ENCODE data around the gene PCDHGB6. TPM values are rescaled to one million over a fixed set of nuclear protein-coding genes. Genes with fewer than 3 reads are reported as not detected.
A peak's percentile ranks its signal among the peaks of the same experiment; 100 is the strongest.
"Not testable (repeated sequence)": the region's sequence is repeated elsewhere in the genome, so short reads cannot be mapped to it uniquely, and the experiment has no call there.

PCDHGB6 gene
- total RNA-seq, 1 donor from 2014 or later, result 60.0 TPM

DNA sequence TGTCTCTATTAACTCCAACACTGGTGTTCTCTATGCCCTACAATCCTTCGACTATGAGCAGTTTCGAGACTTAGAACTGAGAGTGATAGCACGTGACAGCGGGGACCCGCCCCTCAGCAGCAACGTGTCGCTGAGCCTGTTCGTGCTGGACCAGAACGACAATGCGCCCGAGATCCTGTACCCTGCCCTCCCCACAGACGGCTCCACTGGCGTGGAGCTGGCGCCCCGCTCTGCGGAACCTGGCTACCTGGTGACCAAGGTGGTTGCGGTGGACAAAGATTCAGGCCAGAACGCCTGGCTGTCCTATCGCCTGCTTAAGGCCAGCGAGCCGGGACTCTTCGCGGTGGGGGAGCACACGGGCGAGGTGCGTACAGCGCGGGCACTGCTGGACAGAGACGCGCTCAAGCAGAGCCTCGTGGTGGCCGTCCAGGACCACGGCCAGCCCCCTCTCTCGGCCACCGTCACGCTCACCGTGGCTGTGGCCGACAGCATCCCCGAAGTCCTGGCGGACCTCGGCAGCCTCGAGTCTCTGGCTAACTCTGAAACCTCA is 15.0 kb downstream of the PCDHGB6 start:
- H3K27ac Mint-ChIP-seq (ENCODE audit: unreplicated experiment), result no peak overlapping the region
- peaks cover 17% of the 10 kb centered on the region for H3K4me1 Mint-ChIP-seq (ENCODE audit: unreplicated experiment)

GRCh38 chr5:141427783-141428426 is 20.1 kb downstream of the PCDHGB6 start:
- peak overlapping the region; percentile 82 for H3K27ac Mint-ChIP-seq (ENCODE audit: unreplicated experiment)
- H3K27me3 Mint-ChIP-seq (ENCODE audit: unreplicated experiment), result peaks cover 13% of the 10 kb centered on the region
- no peak for DNase-seq (ENCODE audit: low spot score)
- TF ChIP-seq, protein P1, sequence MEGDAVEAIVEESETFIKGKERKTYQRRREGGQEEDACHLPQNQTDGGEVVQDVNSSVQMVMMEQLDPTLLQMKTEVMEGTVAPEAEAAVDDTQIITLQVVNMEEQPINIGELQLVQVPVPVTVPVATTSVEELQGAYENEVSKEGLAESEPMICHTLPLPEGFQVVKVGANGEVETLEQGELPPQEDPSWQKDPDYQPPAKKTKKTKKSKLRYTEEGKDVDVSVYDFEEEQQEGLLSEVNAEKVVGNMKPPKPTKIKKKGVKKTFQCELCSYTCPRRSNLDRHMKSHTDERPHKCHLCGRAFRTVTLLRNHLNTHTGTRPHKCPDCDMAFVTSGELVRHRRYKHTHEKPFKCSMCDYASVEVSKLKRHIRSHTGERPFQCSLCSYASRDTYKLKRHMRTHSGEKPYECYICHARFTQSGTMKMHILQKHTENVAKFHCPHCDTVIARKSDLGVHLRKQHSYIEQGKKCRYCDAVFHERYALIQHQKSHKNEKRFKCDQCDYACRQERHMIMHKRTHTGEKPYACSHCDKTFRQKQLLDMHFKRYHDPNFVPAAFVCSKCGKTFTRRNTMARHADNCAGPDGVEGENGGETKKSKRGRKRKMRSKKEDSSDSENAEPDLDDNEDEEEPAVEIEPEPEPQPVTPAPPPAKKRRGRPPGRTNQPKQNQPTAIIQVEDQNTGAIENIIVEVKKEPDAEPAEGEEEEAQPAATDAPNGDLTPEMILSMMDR (IDR thresholded peaks at IDR 0.05; ENCODE audit: unreplicated experiment), result no peak
- peaks cover 2% of the 10 kb centered on the region for H3K4me1 Mint-ChIP-seq (ENCODE audit: unreplicated experiment)
- H3K4me3 Mint-ChIP-seq (ENCODE audit: unreplicated experiment), result peak overlapping the region; percentile 88
- peaks cover 72% of the 10 kb centered on the region for H3K36me3 Mint-ChIP-seq (ENCODE audit: low read depth, unreplicated experiment)
- peaks cover 41% of the 10 kb centered on the region for H3K9me3 Mint-ChIP-seq (ENCODE audit: unreplicated experiment)

More for the DNA sequence above, 15.0 kb downstream of the PCDHGB6 start:
- TF ChIP-seq, protein P1 (IDR thresholded peaks at IDR 0.05; ENCODE audit: unreplicated experiment), result no peak
- H3K36me3 Mint-ChIP-seq (ENCODE audit: low read depth, unreplicated experiment), result peaks cover 83% of the 10 kb centered on the region
- H3K4me3 Mint-ChIP-seq (ENCODE audit: unreplicated experiment), result peak overlapping the region; percentile 42
- no peak for DNase-seq (ENCODE audit: low spot score)
- peaks cover 45% of the 10 kb centered on the region for H3K9me3 Mint-ChIP-seq (ENCODE audit: unreplicated experiment)
- peaks cover 24% of the 10 kb centered on the region for H3K27me3 Mint-ChIP-seq (ENCODE audit: unreplicated experiment)

DNA sequence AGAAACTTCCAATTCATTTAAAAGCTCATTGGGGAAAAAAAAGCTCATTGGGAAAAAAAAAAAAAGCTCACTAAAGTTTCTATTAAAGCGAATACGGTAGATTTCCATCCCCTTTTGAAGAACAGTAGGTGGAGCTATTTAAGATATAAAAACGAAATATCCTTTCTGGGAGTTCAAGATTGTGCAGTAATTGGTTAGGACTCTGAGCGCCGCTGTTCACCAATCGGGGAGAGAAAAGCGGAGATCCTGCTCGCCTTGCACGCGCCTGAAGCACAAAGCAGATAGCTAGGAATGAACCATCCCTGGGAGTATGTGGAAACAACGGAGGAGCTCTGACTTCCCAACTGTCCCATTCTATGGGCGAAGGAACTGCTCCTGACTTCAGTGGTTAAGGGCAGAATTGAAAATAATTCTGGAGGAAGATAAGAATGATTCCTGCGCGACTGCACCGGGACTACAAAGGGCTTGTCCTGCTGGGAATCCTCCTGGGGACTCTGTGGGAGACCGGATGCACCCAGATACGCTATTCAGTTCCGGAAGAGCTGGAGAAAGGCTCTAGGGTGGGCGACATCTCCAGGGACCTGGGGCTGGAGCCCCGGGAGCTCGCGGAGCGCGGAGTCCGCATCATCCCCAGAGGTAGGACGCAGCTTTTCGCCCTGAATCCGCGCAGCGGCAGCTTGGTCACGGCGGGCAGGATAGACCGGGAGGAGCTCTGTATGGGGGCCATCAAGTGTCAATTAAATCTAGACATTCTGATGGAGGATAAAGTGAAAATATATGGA is 22.7 kb downstream of the PCDHGB6 start, which contains the start of gene PCDHGA12:
Gene PCDHGA12, plus strand, starts transcription at position 176 of the 782 bp plus-strand sequence. Its CDS starts 253 bp downstream, at position 429.
- H3K27ac Mint-ChIP-seq (ENCODE audit: unreplicated experiment), result peak within 1 kb of the TSS; percentile 27
- no peak for DNase-seq (ENCODE audit: low spot score)
- H3K4me1 Mint-ChIP-seq (ENCODE audit: unreplicated experiment), result no peaks in the 10 kb centered on the region
- peaks cover 74% of the 10 kb centered on the region for H3K36me3 Mint-ChIP-seq (ENCODE audit: low read depth, unreplicated experiment)
- TF ChIP-seq, protein P1 (IDR thresholded peaks at IDR 0.05; ENCODE audit: unreplicated experiment), result no peak
- peaks cover 10% of the 10 kb centered on the region for H3K27me3 Mint-ChIP-seq (ENCODE audit: unreplicated experiment)
- peak within 1 kb of the TSS; percentile 85 for H3K4me3 Mint-ChIP-seq (ENCODE audit: unreplicated experiment)
- H3K9me3 Mint-ChIP-seq (ENCODE audit: unreplicated experiment), result peaks cover 45% of the 10 kb centered on the region

- Mint-ChIP-seq H3K27me3 (ENCODE audit: unreplicated experiment) (peaks cover 10% of the 10 kb centered on the region), H3K4me1 (ENCODE audit: unreplicated experiment) (no peaks in the 10 kb centered on the region), H3K9me3 (ENCODE audit: unreplicated experiment) (peaks cover 39% of the 10 kb centered on the region), H3K36me3 (ENCODE audit: low read depth, unreplicated experiment) (peaks cover 66% of the 10 kb centered on the region), H3K4me3 (ENCODE audit: unreplicated experiment) (peak overlapping the region; percentile 84), H3K27ac (ENCODE audit: unreplicated experiment) (no peak overlapping the region)
- TF ChIP-seq, protein P1 (IDR thresholded peaks at IDR 0.05; ENCODE audit: unreplicated experiment), result no peak
- DNase-seq (ENCODE audit: low spot score), result no peak
Observed at GRCh38 chr5:141431286-141431685, 23.5 kb downstream of the PCDHGB6 start.

- H3K27ac Mint-ChIP-seq (ENCODE audit: unreplicated experiment); H3K27me3 Mint-ChIP-seq (ENCODE audit: unreplicated experiment): not testable (repeated sequence)
Observed at GRCh38 chr5:141432308-141432707, 24.5 kb downstream of the PCDHGB6 start.

GRCh38 chr5:141432726-141433125 is 24.9 kb downstream of the PCDHGB6 start:
- not testable (repeated sequence) for H3K4me1 Mint-ChIP-seq (ENCODE audit: unreplicated experiment); H3K27me3 Mint-ChIP-seq (ENCODE audit: unreplicated experiment); DNase-seq (ENCODE audit: low spot score); H3K27ac Mint-ChIP-seq (ENCODE audit: unreplicated experiment)
- Mint-ChIP-seq H3K4me3 (ENCODE audit: unreplicated experiment) (peak overlapping the region; percentile 85), H3K36me3 (ENCODE audit: low read depth, unreplicated experiment) (peaks cover 52% of the 10 kb centered on the region), H3K9me3 (ENCODE audit: unreplicated experiment) (peaks cover 32% of the 10 kb centered on the region)

More at GRCh38 chr5:141432308-141432707, 24.5 kb downstream of the PCDHGB6 start:
- Mint-ChIP-seq H3K9me3 (ENCODE audit: unreplicated experiment) (peaks cover 32% of the 10 kb centered on the region), H3K4me3 (ENCODE audit: unreplicated experiment) (peak overlapping the region; percentile 84), H3K36me3 (ENCODE audit: low read depth, unreplicated experiment) (peaks cover 56% of the 10 kb centered on the region)
- DNase-seq (ENCODE audit: low spot score); H3K4me1 Mint-ChIP-seq (ENCODE audit: unreplicated experiment): not testable (repeated sequence)

Data from endothelial cell (in vitro differentiated cells).